ENCODE measurements around the gene MGAT5. TPM values are rescaled to one million over a fixed set of nuclear protein-coding genes. Genes with fewer than 3 reads are reported as not detected.

The MGAT5 gene
- total RNA-seq, 2 experiments from 2014 or later = 60.8 to 68.0 TPM

GRCh38 chr2:134218930-134219658 is 34.8 kb upstream of the MGAT5 start:
- peaks cover 48% of the 10 kb centered on the region for H3K79me2 ChIP-seq (ENCODE audit: insufficient read depth, low read depth, low read length)
- H3K9me3 ChIP-seq (ENCODE audit: low read length) = no peaks in the 10 kb centered on the region
- no peak overlapping the region for H2AFZ ChIP-seq (ENCODE audit: low read length)
- H3K4me2 ChIP-seq (ENCODE audit: low read length) = peak overlapping the region; percentile 65
- peaks cover 50% of the 10 kb centered on the region for H3K4me1 ChIP-seq (ENCODE audit: insufficient read depth, low read length, poor library complexity, severe bottlenecking)
- H4K20me1 ChIP-seq (ENCODE audit: insufficient read depth, low read length) = peaks cover 8% of the 10 kb centered on the region; the same call in 1 of the 2 replicates
- peaks cover 14% of the 10 kb centered on the region for H3K36me3 ChIP-seq (ENCODE audit: insufficient read depth, low read length)
- BruUV-seq (replicated peaks) = no TSS peak
- H3K27ac ChIP-seq (ENCODE audit: low read depth, low read length, poor library complexity, severe bottlenecking) = peak overlapping the region; percentile 70
- ChIA-PET POLR2A (interaction anchor here (0.7 to 2.3 kb wide), 12 partner anchors 8 to 192 kb away, joined by 3 to 7 read pairs (median 5); partner anchors contain the start of gene MGAT5), CTCF (ENCODE audit: unreplicated experiment) (interaction anchor here (0.6 to 2.0 kb wide), 4 partner anchors 12 to 193 kb away, joined by 3 to 5 read pairs (median 4); no protein-coding TSS in a partner anchor)
- no peaks in the 10 kb centered on the region for H3K9me2 ChIP-seq (ENCODE audit: insufficient read depth, low read length)
- intact Hi-C loops (cut with micrococcal nuclease; ENCODE audit: unreplicated experiment) = no loop called here
- peak overlapping the region; percentile 31 for H3K4me3 ChIP-seq (ENCODE audit: low read depth, low read length, poor library complexity, severe bottlenecking)
- DNase-seq (ENCODE audit: low spot score) = peak; percentile 88
- TF ChIP-seq EZH2phosphoT487 (IDR thresholded peaks at IDR 0.05; ENCODE audit: borderline replicate concordance, low read depth, low read length) (no peak), CTCF (conservative IDR thresholded peaks at IDR 0.05; ENCODE audit: low read length) (no peak)

DNA sequence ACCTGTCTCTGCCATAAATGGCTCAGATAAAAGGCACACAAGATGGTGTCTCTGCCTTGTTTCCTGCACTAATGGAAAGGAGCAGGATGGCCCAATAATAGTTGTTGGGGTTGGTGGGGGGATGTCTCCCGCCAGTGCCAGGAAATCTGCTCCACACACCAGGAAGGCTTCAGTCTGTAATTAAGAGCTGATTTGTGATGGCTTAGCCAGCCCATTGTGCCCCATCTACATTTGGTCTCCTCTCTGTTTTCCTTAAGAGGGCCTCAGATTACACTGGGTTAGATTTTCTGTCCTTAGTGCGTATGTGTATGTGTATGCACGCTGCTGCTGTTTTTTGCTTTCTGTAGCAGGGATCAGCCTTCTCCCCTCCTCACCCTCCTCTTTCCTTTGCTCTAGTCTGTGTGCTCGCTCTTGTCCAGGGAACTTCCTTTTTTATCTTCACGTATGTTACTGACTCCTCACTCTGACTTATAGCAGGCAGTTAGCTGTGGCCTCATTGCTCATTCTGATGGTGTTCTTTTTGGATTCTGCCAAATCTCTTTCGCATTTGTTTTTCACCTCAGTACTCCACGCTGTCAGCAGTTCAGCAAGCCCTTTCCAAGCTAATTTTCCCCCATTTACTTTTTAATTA is 33.4 kb upstream of the MGAT5 start:
- Histone ChIP-seq H3K79me2 (ENCODE audit: insufficient read depth, low read depth, low read length) (peaks cover 54% of the 10 kb centered on the region), H3K4me1 (ENCODE audit: insufficient read depth, low read length, poor library complexity, severe bottlenecking) (peaks cover 50% of the 10 kb centered on the region), H3K9me2 (ENCODE audit: insufficient read depth, low read length) (no peaks in the 10 kb centered on the region), H3K4me3 (ENCODE audit: low read depth, low read length, poor library complexity, severe bottlenecking) (no peak overlapping the region), H3K4me2 (ENCODE audit: low read length) (peak overlapping the region; percentile 65), H3K36me3 (ENCODE audit: insufficient read depth, low read length) (peaks cover 5% of the 10 kb centered on the region), H2AFZ (ENCODE audit: low read length) (no peak overlapping the region), H4K20me1 (ENCODE audit: insufficient read depth, low read length) (peaks cover 8% of the 10 kb centered on the region; the same call in 1 of the 2 replicates), H3K9me3 (ENCODE audit: low read length) (no peaks in the 10 kb centered on the region), H3K27ac (ENCODE audit: low read depth, low read length, poor library complexity, severe bottlenecking) (no peak overlapping the region)
- ChIA-PET CTCF (ENCODE audit: unreplicated experiment) (no interaction called here), POLR2A (interaction anchor here (0.6 to 2.3 kb wide), 7 partner anchors 9 to 391 kb away, joined by 3 to 7 read pairs (median 4); no protein-coding TSS in a partner anchor)
- intact Hi-C loops (cut with micrococcal nuclease; ENCODE audit: unreplicated experiment) = no loop called here
- DNase-seq (ENCODE audit: low spot score) = no peak
- BruUV-seq (replicated peaks) = no TSS peak
- TF ChIP-seq EZH2phosphoT487 (IDR thresholded peaks at IDR 0.05; ENCODE audit: borderline replicate concordance, low read depth, low read length) (no peak), CTCF (conservative IDR thresholded peaks at IDR 0.05; ENCODE audit: low read length) (no peak)
